Fibroblast of upper back skin (primary cell): Measurements from ENCODE around the gene GDPD2.
A peak's percentile ranks its signal among the peaks of the same experiment; 100 is the strongest.

Experiments used
- DNase-seq: peaks from one replicate; pipeline ENCODE4 v3.0.0-alpha.2; 2013

GDPD2 gene

GRCh38 chrX:70476934-70477733, 54.0 kb downstream of the GDPD2 start:
- DNase-seq, result peak; percentile 56

GRCh38 chrX:70477734-70478075, 54.6 kb downstream of the GDPD2 start:
- no peak for DNase-seq

- DNase-seq, result no peak
These were observed 55.6 kb downstream of the GDPD2 start for GRCh38 chrX:70478526-70479245.

- DNase-seq, result peak; percentile 66
These were observed 56.3 kb downstream of the GDPD2 start for GRCh38 chrX:70479247-70479921.

GRCh38 chrX:70479922-70480659, 57.0 kb downstream of the GDPD2 start:
- DNase-seq, result no peak

- DNase-seq, result no peak
These were observed 57.5 kb downstream of the GDPD2 start for GRCh38 chrX:70480660-70481018.

GRCh38 chrX:70481471-70482270, 58.6 kb downstream of the GDPD2 start:
- no peak for DNase-seq

GRCh38 chrX:70482300-70482699, 59.2 kb downstream of the GDPD2 start:
- no peak for DNase-seq
